ENCODE measurements around the gene CIROP. TPM values are rescaled to one million over a fixed set of nuclear protein-coding genes. Genes with fewer than 3 reads are reported as not detected.

The CIROP gene
- total and polyA plus RNA-seq, 2 donors (not counting 1 experiment from before 2014, with no cell fraction given), result 0.09 to 0.17 TPM

- TF ChIP-seq CTCF (conservative IDR thresholded peaks at IDR 0.05 in 1 of 2, IDR thresholded peaks at IDR 0.05 in 1 of 2; ENCODE audit: low read depth in 1 of 2, low read length in 2 of 2) (no peak), EZH2 (IDR thresholded peaks at IDR 0.05; ENCODE audit: low read length, missing control alignments) (no peak)
- no peaks in the 10 kb centered on the region for H3K27me3 ChIP-seq (ENCODE audit: control insufficient read depth, insufficient read depth, low read length)
- peaks cover 70% of the 10 kb centered on the region for H3K79me2 ChIP-seq (ENCODE audit: control insufficient read depth, insufficient read depth, low read length)
- H3K4me1 ChIP-seq (ENCODE audit: control insufficient read depth, extremely low read depth, insufficient read depth, low read length), result no peaks in the 10 kb centered on the region
- peak overlapping the region in 2 of 4 experiments; percentile 86 to 93 for H3K4me3 ChIP-seq (replicated peaks in 1 of 4; ENCODE audit: control extremely low read depth in 1 of 4, insufficient read depth in 1 of 4, low read depth in 3 of 4, low read length in 4 of 4)
- no peak overlapping the region for H2AFZ ChIP-seq (ENCODE audit: low read length)
- H3K4me2 ChIP-seq (ENCODE audit: extremely low read depth, insufficient read depth, low read length), result peak overlapping the region; percentile 92
- no peak overlapping the region for H3K9ac ChIP-seq (ENCODE audit: insufficient read depth, low read length)
- no peaks in the 10 kb centered on the region for H4K20me1 ChIP-seq (ENCODE audit: control insufficient read depth, extremely low read depth, insufficient read depth, low read length)
- H3K27ac ChIP-seq (ENCODE audit: insufficient read depth, low read length), result no peak overlapping the region
- DNase-seq (ENCODE audit: low read depth in 2 of 2), result no peak
- H3K36me3 ChIP-seq (ENCODE audit: control insufficient read depth, insufficient read depth, low read length), result peaks cover 17% of the 10 kb centered on the region
- no peaks in the 10 kb centered on the region for H3K9me3 ChIP-seq (ENCODE audit: control insufficient read depth, insufficient read depth, low read depth, low read length)
These were observed 11.7 kb downstream of the CIROP start for GRCh38 chr14:23093104-23093503.

- Histone ChIP-seq H3K79me2 (ENCODE audit: control insufficient read depth, insufficient read depth, low read length) (peaks cover 58% of the 10 kb centered on the region), H3K36me3 (ENCODE audit: control insufficient read depth, insufficient read depth, low read length) (peaks cover 17% of the 10 kb centered on the region), H3K9ac (ENCODE audit: insufficient read depth, low read length) (no peak overlapping the region), H3K4me3 (replicated peaks in 1 of 4; ENCODE audit: control extremely low read depth in 1 of 4, insufficient read depth in 1 of 4, low read depth in 3 of 4, low read length in 4 of 4) (no peak overlapping the region), H2AFZ (ENCODE audit: low read length) (no peak overlapping the region), H3K4me2 (ENCODE audit: extremely low read depth, insufficient read depth, low read length) (no peak overlapping the region), H3K4me1 (ENCODE audit: control insufficient read depth, extremely low read depth, insufficient read depth, low read length) (no peaks in the 10 kb centered on the region), H3K27ac (ENCODE audit: insufficient read depth, low read length) (no peak overlapping the region), H3K27me3 (ENCODE audit: control insufficient read depth, insufficient read depth, low read length) (no peaks in the 10 kb centered on the region), H4K20me1 (ENCODE audit: control insufficient read depth, extremely low read depth, insufficient read depth, low read length) (peaks cover 1% of the 10 kb centered on the region), H3K9me3 (ENCODE audit: control insufficient read depth, insufficient read depth, low read depth, low read length) (no peaks in the 10 kb centered on the region)
- TF ChIP-seq EZH2 (IDR thresholded peaks at IDR 0.05; ENCODE audit: low read length, missing control alignments) (no peak), CTCF (conservative IDR thresholded peaks at IDR 0.05 in 1 of 2, IDR thresholded peaks at IDR 0.05 in 1 of 2; ENCODE audit: low read depth in 1 of 2, low read length in 2 of 2) (no peak)
- no peak for DNase-seq (ENCODE audit: low read depth in 2 of 2)
These were observed 13.2 kb downstream of the CIROP start for GRCh38 chr14:23091294-23092225.

- H3K4me1 ChIP-seq (ENCODE audit: control insufficient read depth, extremely low read depth, insufficient read depth, low read length), result no peaks in the 10 kb centered on the region
- TF ChIP-seq EZH2 (IDR thresholded peaks at IDR 0.05; ENCODE audit: low read length, missing control alignments) (no peak), CTCF (conservative IDR thresholded peaks at IDR 0.05 in 1 of 2, IDR thresholded peaks at IDR 0.05 in 1 of 2; ENCODE audit: low read depth in 1 of 2, low read length in 2 of 2) (no peak)
- DNase-seq (ENCODE audit: low read depth in 2 of 2), result no peak
- no peaks in the 10 kb centered on the region for H3K9me3 ChIP-seq (ENCODE audit: control insufficient read depth, insufficient read depth, low read depth, low read length)
- H2AFZ ChIP-seq (ENCODE audit: low read length), result no peak overlapping the region
- H3K27me3 ChIP-seq (ENCODE audit: control insufficient read depth, insufficient read depth, low read length), result no peaks in the 10 kb centered on the region
- H3K4me2 ChIP-seq (ENCODE audit: extremely low read depth, insufficient read depth, low read length), result no peak overlapping the region
- H3K79me2 ChIP-seq (ENCODE audit: control insufficient read depth, insufficient read depth, low read length), result peaks cover 56% of the 10 kb centered on the region
- no peak overlapping the region for H3K27ac ChIP-seq (ENCODE audit: insufficient read depth, low read length)
- H3K9ac ChIP-seq (ENCODE audit: insufficient read depth, low read length), result no peak overlapping the region
- peaks cover 18% of the 10 kb centered on the region for H3K36me3 ChIP-seq (ENCODE audit: control insufficient read depth, insufficient read depth, low read length)
- no peak overlapping the region for H3K4me3 ChIP-seq (replicated peaks in 1 of 4; ENCODE audit: control extremely low read depth in 1 of 4, insufficient read depth in 1 of 4, low read depth in 3 of 4, low read length in 4 of 4)
- peaks cover 1% of the 10 kb centered on the region for H4K20me1 ChIP-seq (ENCODE audit: control insufficient read depth, extremely low read depth, insufficient read depth, low read length)
These were observed 14.5 kb downstream of the CIROP start for GRCh38 chr14:23090254-23090636.

Data from fibroblast of lung (primary cell).